ENCODE measurements around the gene CACNA2D2.

CACNA2D2 gene

DNA sequence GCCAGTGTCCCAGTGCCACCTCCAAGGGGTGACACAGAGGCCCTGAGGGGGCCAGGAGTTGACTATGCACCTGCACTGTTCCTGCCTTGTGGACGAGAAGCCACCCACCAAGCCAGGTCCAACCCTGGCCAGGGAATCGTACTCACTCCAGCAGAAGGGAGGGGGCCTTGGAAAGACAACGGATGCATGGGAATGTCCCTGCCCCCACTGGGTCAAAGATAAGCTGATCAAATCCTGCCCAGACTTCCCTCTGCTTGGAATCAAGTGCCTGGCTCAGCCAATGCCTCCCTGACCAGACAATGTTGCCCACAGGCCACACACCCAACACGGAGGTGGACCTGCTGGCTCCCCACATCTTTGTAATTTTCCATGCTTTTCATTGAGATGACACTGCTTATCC, 23.9 kb downstream of the CACNA2D2 start:
- no peak overlapping the region for H3K27ac ChIP-seq (ENCODE audit: low read length)
- TF ChIP-seq, protein P1, sequence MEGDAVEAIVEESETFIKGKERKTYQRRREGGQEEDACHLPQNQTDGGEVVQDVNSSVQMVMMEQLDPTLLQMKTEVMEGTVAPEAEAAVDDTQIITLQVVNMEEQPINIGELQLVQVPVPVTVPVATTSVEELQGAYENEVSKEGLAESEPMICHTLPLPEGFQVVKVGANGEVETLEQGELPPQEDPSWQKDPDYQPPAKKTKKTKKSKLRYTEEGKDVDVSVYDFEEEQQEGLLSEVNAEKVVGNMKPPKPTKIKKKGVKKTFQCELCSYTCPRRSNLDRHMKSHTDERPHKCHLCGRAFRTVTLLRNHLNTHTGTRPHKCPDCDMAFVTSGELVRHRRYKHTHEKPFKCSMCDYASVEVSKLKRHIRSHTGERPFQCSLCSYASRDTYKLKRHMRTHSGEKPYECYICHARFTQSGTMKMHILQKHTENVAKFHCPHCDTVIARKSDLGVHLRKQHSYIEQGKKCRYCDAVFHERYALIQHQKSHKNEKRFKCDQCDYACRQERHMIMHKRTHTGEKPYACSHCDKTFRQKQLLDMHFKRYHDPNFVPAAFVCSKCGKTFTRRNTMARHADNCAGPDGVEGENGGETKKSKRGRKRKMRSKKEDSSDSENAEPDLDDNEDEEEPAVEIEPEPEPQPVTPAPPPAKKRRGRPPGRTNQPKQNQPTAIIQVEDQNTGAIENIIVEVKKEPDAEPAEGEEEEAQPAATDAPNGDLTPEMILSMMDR (IDR thresholded peaks at IDR 0.05; ENCODE audit: borderline replicate concordance, extremely low read depth, low read length, poor library complexity, severe bottlenecking): no peak
- no peak for TF ChIP-seq EZH2 (IDR thresholded peaks at IDR 0.05; ENCODE audit: borderline replicate concordance, low read depth, low read length, severe bottlenecking)
- H3K36me3 ChIP-seq (ENCODE audit: insufficient read depth, low read length): no peaks in the 10 kb centered on the region
- peaks cover 15% of the 10 kb centered on the region; the same call in 1 of the 2 replicates for H4K20me1 ChIP-seq (ENCODE audit: insufficient read depth, low read length)
- H3K27me3 ChIP-seq (ENCODE audit: insufficient read depth, low read length, poor library complexity): no peaks in the 10 kb centered on the region
- no peak overlapping the region for H3K4me3 ChIP-seq (ENCODE audit: low read depth in 1 of 2, low read length in 2 of 2)
- H3K4me2 ChIP-seq (ENCODE audit: insufficient read depth, low read length): no peak overlapping the region
- H3K79me2 ChIP-seq (ENCODE audit: insufficient read depth, low read length): no peaks in the 10 kb centered on the region
- H3K9ac ChIP-seq (ENCODE audit: low read depth, low read length): no peak overlapping the region
- DNase-seq: no peak
- H2AFZ ChIP-seq (ENCODE audit: low read depth, low read length): no peak overlapping the region
- ATAC-seq (ENCODE audit: insufficient read depth, low read depth): no peak
- H3K4me1 ChIP-seq (ENCODE audit: insufficient read depth, low read length): 0 out of 2 replicates have a peak, but pooled peaks cover 3% of the 10 kb centered on the region
- no peaks in the 10 kb centered on the region for H3K9me3 ChIP-seq (ENCODE audit: insufficient read depth, low read length, severe bottlenecking)

DNA sequence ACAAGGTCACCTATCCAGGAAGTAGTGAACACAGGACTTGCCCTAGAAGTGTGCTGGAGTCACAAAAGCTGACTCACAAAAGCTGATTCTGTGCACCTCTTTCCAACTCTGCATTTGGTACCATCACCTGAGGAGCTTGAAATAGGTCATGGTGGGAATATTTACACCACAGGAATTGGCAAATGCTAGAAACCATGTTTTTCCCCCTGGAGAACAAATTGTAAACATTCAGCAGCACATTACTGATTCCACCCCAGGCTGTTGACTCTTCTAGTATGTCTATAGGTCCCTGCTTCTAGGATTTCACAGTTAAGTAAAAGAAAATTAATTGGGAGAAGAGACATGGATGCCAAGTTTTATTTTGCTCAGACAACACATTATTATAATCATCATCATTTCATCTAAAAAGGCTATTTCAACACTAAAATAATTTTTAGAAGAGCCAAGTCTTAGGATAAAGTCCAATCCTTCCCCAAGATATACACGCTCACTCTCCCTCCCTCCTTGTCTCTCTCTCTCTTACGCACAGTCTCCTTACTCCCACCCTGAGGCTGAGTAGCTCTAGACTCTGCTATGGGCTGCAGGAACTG, 24.7 kb downstream of the CACNA2D2 start:
- H3K27ac ChIP-seq (ENCODE audit: low read length): no peak overlapping the region
- no peak overlapping the region for H3K9ac ChIP-seq (ENCODE audit: low read depth, low read length)
- H3K9me3 ChIP-seq (ENCODE audit: insufficient read depth, low read length, severe bottlenecking): no peaks in the 10 kb centered on the region
- TF ChIP-seq, protein P1 (IDR thresholded peaks at IDR 0.05; ENCODE audit: borderline replicate concordance, extremely low read depth, low read length, poor library complexity, severe bottlenecking): no peak
- TF ChIP-seq EZH2 (IDR thresholded peaks at IDR 0.05; ENCODE audit: borderline replicate concordance, low read depth, low read length, severe bottlenecking): no peak
- no peak overlapping the region for H2AFZ ChIP-seq (ENCODE audit: low read depth, low read length)
- H3K27me3 ChIP-seq (ENCODE audit: insufficient read depth, low read length, poor library complexity): no peaks in the 10 kb centered on the region
- no peaks in the 10 kb centered on the region for H3K79me2 ChIP-seq (ENCODE audit: insufficient read depth, low read length)
- 0 out of 2 replicates have a peak, but pooled peaks cover 3% of the 10 kb centered on the region for H3K4me1 ChIP-seq (ENCODE audit: insufficient read depth, low read length)
- H3K36me3 ChIP-seq (ENCODE audit: insufficient read depth, low read length): no peaks in the 10 kb centered on the region
- no peak overlapping the region for H3K4me3 ChIP-seq (ENCODE audit: low read depth in 1 of 2, low read length in 2 of 2)
- no peak for ATAC-seq (ENCODE audit: insufficient read depth, low read depth)
- peaks cover 15% of the 10 kb centered on the region; the same call in 1 of the 2 replicates for H4K20me1 ChIP-seq (ENCODE audit: insufficient read depth, low read length)
- no peak for DNase-seq
- H3K4me2 ChIP-seq (ENCODE audit: insufficient read depth, low read length): no peak overlapping the region

DNA sequence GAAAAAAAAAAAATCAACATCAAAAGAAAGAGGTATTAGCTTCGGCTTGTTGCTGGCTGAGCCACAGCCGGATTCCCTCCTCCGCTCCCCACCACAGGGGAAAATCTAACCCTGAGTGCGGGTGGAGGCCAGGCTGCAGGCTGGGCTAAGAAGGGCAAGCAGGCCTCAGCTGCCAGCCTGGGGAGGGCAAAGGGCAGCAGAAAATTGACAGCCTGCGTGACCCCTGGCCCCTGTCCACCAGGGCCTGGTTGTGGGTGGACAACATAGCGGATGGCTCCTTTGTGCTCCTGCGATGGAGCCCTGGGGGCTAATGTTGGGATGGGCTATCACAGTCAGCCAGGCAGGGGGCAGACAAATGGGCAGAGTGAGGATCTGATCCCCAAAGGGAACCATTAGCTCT, 25.4 kb downstream of the CACNA2D2 start:
- Histone ChIP-seq H3K36me3 (ENCODE audit: insufficient read depth, low read length) (no peaks in the 10 kb centered on the region), H3K9me3 (ENCODE audit: insufficient read depth, low read length, severe bottlenecking) (no peaks in the 10 kb centered on the region)
- TF ChIP-seq EZH2 (IDR thresholded peaks at IDR 0.05; ENCODE audit: borderline replicate concordance, low read depth, low read length, severe bottlenecking): no peak
- TF ChIP-seq, protein P1 (IDR thresholded peaks at IDR 0.05; ENCODE audit: borderline replicate concordance, extremely low read depth, low read length, poor library complexity, severe bottlenecking): no peak

More for the DNA sequence above, 25.4 kb downstream of the CACNA2D2 start:
- Histone ChIP-seq H3K79me2 (ENCODE audit: insufficient read depth, low read length) (no peaks in the 10 kb centered on the region), H2AFZ (ENCODE audit: low read depth, low read length) (no peak overlapping the region), H3K4me1 (ENCODE audit: insufficient read depth, low read length) (0 out of 2 replicates have a peak, but pooled peaks cover 3% of the 10 kb centered on the region), H4K20me1 (ENCODE audit: insufficient read depth, low read length) (peaks cover 15% of the 10 kb centered on the region; the same call in 1 of the 2 replicates), H3K27me3 (ENCODE audit: insufficient read depth, low read length, poor library complexity) (peaks cover 2% of the 10 kb centered on the region), H3K9ac (ENCODE audit: low read depth, low read length) (no peak overlapping the region), H3K27ac (ENCODE audit: low read length) (no peak overlapping the region), H3K4me3 (ENCODE audit: low read depth in 1 of 2, low read length in 2 of 2) (no peak overlapping the region), H3K4me2 (ENCODE audit: insufficient read depth, low read length) (no peak overlapping the region)
- ATAC-seq (ENCODE audit: insufficient read depth, low read depth) (no peak), DNase-seq (no peak)

Measured in DND-41 (cell line).